Activated T-cell treated with anti-CD3 and anti-CD28 coated beads for 24 hours (primary cell): Measurements from ENCODE around the gene TBXAS1.

Experiments
- DNase-seq: peaks from one replicate; pipeline ENCODE4 v3.0.0-alpha.2; 2020; ENCODE audit warnings: low read depth

The TBXAS1 gene

DNA sequence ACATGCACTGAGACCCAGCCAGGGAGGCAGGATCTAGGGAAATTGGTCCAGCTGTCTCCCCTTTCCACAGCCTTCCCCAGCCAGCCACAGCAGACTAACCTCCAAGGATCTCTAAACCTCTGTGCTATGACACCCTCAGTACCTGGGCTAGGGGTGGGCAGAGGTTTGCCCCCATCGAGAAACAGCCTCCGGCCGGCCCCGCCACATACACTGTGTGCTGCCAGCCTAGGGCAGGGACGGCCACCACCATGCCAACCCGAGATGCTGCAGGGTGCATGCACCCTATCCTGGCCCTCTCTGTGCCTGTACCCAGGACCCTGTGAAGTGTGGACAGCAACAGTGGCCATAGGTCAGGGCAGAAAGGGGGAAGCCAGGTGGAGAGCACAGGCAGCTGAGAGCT, 175.6 kb downstream of the TBXAS1 start:
- no peak for DNase-seq

DNA sequence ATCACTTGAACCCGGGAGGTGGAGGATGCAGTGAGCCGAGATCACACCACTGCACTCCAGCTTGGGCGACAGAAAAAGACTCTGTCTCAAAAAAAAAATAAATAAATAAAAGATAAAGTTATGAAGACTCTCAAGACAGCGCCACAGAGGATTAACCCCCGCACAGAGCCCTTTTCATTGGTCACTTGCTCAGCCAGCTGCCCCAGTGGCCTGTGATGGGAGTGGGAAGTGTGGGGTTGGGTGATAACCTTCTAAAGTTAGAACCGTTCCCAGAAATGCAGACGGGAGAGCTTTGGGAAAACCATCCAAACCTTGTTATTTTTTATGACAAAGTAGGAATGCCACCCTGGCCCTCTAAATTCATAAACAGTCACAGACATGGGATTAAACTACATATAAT, 176.3 kb downstream of the TBXAS1 start:
- no peak for DNase-seq

DNA sequence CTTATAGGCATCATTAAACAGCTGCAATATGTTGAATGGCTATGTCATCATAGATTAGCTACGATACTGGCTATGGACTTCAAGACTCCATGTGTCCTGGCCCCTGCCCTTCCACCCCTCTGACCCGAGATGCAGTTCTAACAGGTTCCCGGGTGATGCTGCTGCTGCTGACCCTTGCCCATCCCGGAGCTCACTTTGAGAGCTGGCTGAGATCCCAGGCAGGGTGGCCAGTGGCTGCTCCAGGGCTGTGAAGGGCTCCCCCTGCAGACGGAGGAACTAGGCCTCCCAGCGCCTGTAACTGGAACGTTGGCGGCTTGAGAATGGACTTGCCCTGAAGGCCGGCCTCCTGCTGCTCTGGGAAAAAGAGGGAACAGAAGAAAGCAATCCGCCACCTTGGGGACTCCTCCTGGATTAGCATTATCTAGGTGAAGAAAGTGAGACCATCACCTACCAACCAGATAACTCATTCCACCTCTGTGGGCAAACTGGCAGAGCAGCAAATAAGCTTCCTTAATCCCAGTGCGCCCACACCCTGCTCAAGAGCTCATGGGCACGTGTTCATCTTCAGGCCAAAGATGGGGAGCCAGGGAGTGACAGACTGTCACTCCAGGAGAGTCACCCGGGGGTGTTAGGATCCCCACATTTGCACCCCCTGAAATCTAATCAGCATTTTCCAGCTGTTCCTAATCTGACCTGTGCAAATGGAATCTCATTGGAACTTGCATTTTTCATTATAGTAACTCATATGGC, 176.9 kb downstream of the TBXAS1 start:
- no peak for DNase-seq

DNA sequence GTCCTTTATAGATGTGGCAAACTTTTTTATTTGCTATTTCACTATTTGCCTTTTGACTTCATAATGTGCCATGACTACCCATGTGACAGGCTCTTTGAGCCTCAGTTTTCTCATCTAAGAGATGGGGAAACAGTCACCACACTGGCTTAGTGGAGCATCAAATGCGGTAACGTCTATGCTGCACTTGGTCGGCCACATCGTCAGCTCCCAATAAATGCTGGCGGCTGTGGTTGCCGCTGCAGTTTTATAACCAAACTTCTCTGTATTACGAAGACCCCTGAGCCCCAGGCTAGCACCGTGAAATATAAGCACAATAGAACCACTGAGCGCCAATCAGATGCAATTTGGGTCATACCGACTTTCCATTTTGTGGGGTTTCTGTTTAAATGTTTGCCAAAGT, 177.5 kb downstream of the TBXAS1 start:
- no peak for DNase-seq

DNA sequence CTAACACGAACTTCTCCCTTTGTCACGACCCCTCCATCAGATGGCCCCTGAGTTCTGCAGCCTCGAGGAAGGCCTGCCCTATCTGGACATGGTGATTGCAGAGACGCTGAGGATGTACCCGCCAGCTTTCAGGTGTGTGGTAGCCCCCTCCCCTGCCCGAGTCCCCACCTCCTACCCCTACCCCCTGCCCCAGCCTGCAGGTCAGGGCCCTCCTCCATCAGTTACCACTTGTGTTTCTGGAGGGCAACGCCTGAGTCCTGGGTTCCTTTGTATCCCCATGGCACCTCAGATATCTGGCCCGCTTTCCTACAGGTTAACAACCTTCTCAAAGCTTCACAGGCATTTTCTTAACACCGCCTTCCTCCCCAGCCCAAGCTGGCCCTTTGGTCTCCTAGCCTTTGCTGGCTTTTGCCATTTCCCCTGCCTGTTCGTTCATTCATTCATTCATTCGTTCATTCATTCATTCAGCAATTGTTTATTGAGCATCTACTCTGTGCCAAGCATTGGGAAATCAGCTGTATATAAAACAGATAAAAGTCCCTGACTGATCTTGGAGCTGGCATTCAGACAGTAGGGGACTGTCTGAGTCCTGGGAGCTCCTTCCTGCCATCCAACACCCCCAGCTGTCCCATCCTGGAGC, 178.1 kb downstream of the TBXAS1 start:
- no peak for DNase-seq

DNA sequence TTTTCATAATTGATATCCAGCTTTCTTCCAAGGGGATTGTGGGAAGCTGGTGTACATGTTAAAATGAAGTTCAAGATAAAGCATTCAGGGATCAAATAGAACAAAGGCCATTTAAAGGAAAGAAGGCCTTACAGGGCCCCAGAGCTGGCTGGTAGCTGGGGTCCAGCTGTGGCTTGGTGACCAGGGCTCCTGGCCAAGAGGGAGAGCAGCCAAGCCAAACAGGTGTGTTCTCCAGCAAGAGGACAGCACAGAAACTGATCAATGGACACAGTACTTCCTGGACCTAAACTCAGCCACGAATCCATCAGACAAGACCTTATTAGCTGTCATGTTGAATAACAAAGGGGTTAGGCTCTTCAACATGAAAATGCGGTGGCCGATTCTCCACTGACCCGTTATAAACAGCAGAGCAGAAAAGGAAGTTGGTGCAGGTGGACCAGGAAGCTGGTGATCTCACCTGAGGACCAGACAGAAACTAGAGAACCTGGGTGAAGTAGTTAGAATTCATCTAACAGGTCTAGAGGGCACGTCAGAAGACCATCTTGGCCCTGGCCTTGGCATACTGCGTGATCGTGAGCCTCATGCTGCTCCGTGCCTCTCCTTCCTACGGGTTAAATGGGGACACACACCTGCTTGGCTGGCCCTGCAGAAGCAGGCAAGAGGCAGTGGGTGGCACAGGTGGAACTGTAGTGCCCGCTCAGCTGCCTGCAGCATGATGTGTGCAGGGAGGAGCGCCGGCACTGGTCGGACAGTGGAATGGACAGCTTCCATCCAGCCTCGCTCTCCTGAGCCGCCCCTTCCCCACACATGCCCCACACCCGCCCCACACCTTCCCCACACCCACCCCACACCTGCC, 179.9 kb downstream of the TBXAS1 start:
- DNase-seq, result no peak

DNA sequence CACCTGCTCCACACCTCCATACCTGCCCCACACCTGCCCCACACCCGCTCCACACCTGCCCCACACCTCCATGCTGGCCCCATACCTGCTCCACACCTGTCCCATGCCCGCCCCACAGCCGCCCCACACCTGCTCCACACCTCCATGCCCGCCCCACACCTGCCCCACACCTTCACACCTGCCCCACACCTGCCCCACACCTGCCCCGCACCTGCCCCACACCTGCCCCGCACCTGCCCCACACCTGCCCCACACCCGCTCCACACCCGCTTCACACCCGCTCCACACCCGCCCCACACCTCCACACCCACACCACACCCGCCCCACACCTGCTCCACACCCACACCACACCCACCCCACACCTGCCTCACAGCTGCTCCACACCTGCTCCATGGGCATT, 180.7 kb downstream of the TBXAS1 start:
- DNase-seq, result no peak

DNA sequence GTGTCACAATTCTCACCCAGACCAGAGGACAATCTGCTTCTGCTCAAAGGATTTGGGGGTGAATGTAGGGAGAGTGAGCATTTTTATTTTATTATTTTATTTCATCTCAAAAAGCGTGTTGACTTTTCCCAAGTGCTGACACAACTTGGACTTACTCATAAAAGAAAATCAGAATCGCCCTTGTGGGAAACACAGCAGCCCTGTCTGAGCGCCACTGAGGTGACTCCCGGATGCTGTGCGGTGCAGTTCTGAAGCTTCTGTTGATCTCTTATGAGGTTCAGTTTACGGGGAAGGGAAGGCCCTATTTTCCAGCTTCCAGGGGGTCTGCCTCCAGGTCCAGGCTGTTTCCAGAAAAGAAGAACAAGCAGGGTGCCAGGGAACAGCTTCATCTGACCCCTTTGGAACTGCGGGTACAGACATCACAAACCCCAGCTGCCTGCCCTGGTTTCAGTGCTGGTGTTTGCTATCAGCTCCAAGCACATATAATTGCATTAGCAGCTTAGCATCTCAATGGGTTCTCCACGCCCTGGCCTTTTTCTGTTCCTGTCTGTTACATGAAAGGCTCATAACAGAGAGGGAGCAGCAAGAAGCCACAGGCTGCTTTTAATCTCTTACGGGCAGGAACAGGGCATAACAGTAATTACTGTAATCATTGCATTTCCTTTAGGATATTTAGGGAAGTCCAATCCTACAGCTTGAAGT, 181.3 kb downstream of the TBXAS1 start:
- DNase-seq, result no peak

DNA sequence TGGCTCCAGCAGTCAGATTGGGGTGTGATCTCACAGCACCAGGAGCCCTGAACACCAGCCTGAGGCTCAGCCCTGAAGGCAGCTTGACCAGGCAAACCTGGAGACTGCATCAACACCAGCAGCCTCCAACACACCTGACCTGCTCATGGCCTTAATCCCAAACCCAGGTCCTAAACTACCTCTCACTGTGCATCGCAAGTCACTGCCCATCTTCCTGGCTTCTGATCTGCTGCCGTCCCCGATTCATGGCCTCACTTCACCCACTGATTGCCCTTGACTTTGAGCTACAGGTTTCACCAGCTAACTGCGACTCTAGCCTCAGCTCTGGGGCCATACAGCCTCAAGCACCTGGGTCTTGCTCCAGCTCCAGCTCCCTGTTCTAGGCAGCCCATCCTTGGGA, 184.6 kb downstream of the TBXAS1 start:
- no peak for DNase-seq

DNA sequence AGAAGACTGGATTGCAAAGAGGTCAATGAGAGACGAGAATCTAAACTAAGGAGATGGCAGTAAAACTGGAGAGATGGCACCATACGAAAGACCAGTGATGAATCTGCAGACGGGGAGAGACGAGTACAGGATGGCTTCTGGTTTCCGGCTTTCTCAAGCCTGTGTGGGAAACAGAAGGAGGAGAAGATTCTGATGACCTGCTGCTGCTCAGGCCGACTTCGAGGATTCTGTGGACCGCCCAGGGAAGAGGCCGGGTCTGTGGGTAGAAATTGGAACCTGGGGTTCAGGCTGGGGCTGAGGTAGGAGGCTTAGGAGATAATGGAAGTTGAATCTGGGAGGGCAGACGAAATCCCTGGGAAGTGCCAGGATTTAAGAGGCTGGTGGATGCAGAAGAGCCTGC, 185.1 kb downstream of the TBXAS1 start:
- DNase-seq, result no peak

DNA sequence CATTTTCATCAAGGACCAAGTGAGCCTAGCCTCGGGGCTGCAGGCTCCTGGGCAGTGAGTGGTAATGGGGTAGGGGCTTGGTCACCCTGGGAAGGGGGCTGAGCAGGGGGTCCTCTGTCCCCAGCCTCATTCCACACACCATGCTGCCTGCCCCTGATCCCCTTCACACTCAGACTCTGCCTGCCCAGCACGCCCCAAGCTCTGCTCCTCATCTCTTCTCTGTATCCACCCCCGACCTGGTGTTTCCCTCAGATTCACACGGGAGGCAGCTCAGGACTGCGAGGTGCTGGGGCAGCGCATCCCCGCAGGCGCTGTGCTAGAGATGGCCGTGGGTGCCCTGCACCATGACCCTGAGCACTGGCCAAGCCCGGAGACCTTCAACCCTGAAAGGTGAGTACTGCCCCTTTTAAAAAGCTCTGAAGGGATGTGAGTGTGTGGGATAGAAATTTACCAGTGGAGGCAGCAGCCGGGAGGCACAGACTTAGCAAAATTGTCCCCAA, 186.5 kb downstream of the TBXAS1 start:
- no peak for DNase-seq

DNA sequence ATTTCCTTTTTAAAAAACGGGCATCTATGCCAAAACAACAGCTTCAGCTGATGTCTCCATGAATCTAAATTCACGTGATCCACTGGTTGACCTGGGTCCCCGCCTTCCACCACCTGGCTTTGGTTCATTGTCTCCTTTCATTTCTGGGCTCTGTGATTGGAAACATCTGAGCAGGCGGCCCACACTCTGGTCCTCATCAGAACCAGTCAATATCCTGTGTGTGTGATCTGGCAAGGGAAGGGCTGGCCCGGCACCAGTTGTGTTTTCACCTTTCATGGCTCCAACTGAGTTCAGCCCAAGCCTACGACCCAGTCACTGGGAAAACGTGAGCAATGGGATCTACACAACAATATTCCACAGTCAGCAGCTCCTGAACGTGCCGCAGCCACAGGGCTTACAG, 187.5 kb downstream of the TBXAS1 start:
- no peak for DNase-seq

DNA sequence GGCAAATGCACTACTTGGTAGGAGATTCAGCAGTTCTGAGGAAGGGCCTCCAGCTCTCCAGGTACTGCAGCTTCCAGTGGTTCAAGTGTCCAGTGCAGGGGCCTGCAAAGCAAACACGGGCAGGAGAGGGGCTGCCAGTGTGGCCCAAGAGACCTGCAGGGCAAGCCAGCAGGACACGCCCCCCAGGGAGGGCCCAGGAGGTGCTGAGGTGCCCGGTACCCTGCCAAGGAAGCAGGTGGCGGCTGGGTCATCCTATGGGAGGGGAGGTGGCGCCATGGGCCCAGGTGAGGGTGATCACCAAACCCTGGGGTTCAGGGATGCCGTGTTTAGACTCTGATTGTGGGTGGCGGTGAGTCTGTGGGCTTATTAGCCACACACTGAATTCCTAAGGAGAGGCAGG, 188.0 kb downstream of the TBXAS1 start:
- DNase-seq, result no peak

DNA sequence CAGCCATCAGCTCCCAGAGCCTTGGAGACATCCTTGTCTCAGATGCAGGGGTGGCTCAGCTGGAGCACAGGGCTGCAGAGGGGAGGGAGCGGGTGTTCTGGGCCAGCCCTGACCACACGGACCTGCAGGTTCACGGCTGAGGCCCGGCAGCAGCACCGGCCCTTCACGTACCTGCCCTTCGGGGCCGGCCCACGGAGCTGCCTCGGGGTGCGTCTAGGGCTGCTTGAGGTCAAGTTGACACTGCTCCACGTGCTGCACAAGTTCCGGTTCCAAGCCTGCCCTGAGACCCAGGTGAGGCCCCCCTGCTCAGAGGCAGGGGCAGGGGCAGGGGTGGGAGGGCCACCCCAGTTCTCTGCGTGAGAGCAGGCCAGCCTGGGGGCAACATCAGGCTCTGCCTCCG, 188.5 kb downstream of the TBXAS1 start:
- no peak for DNase-seq

DNA sequence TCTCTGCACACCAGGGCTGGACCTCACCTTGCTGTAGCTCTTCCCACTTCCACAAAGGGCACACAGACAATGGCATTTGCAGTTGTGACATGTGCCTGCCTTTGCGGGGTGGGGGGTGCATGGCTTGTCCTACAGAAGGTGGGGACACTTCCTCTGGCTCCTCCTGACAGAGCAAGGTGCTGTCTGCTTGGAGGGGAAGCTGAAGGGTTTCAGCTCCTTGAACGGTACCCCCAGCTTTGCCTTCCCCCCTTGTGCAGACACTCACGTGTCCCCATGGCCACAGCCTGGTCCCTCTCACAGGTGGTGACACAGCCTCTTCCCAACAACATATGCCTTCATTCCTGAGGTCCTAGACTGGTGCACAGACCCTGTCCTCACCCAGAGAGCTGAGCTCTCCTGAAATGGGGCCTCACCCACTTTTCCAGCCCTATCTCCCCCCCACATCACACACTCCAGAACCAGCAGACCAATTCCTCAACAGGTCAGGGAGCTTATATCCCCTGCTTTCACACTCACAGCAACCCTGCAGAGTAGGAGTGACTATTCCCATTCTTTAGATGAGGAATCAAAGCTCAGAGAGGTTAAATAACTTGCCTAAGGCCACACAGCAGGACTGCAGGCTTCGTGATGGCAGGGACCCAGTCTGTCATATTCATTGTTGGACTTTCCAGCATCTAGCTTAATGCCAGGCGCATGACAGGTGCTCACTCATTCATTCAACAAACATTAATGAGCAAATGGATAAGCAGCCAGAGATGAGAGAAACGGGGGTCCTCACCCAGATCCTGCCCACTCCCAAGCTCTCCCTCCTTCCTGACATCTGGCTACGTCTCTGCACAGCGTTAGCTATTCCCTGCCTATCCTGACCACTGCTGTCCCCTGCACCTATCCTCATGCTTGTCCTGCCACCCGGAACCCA, 189.3 kb downstream of the TBXAS1 start:
- no peak for DNase-seq

DNA sequence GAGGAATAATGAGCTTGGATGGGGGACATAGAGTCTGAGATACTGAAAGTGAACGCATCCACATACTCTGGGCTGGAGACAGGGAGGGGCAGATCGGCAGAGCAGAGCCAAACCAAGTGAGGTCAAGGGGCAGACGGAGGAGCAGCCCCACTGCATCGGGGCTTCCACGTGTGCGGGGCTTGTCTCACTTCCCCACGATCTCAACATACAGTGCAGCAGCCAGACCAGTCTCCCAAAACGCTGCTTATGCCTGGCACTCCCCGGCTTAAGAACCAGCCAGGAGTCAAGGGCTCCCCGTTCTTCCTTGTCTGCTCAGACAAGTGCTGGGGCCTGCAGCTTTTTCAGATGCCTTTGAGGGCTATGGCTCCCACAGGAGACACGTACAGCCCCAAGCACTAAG, 190.1 kb downstream of the TBXAS1 start:
- DNase-seq, result no peak

DNA sequence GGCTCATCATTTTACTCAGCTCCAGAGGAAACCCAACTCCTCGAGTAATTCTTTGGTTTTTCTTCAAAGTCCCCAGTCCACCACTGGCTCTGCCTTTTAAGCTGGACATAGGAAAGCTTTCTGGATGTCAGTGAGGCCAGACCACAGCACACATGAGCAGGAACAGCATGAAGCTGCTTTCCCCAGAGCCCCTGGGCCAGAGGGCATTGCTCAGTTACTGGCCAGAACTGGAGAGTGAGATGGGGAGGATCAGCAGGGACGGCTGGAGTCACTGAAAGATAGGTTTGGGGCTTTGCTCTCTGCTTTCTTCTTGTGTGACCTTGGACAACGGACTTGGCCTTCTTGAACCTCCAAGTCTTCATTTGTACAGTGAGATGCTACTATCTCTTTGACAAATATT, 190.5 kb downstream of the TBXAS1 start:
- DNase-seq, result no peak

DNA sequence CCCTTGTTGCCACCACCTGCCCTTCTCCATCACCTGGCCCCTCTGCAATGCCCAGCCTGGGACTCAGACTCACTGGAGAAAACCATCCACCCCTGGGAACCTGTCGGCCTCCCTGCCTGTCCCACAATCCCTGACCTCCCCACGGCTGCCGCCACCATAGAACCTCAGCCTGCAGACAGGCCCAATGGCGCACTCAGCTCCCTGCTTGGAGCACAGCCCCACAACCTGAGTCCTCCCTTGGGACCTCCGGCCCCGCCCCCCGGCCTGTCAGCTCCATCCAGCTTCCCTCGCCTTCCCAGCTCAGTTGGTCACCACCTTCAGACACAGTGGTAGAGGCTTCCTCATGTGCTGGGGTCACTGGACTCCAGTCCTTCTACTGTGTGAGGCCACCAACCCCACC, 192.5 kb downstream of the TBXAS1 start:
- DNase-seq, result no peak

DNA sequence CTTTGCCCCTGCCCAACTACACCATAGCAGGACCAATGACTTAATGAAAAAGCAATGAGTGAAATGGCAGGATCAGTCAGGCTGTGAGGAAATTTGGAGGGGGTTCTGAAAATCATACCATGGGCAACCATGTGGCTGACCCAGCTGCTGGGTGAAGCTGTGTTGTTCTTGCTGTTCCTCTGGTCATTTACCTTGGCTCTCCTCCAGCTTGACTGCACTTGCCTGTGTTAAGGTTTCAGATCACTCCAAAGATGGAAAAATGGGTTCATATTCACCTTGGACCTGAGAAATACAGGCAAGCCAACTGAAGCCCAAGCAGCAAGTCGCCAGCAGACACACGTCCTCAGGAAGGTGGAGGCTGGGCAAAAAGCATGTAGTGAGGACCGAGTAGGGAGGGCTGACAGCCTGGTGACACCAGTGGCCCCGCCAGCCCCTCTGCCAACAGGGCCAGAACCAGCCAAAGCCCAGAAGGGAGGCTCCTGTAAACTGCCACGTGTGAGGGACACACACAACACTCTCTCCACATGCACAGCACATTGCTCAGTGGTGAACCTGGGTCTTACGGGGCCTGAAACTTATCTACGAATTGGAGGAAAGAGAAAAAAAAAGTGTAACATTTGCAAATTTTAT, 193.6 kb downstream of the TBXAS1 start:
- DNase-seq, result no peak

DNA sequence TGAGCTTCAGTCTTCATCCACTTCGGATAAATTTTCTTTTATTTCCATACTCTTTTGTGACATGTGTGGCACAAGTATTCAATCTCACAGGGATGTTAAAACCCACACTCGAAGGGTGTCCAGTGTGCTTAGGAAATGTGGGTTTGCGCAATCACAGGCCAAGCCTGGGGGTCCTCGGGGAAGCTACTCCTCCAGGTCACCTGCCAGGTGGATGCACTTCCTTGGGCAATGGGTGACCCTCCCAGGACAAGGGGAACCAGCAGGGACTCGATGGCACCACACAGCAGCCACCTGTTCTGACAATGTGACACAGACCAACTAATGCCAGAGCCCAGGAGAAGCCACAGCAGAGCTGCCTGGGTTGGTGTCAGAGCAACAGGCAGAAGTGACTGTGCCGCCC, 194.7 kb downstream of the TBXAS1 start:
- DNase-seq, result no peak

DNA sequence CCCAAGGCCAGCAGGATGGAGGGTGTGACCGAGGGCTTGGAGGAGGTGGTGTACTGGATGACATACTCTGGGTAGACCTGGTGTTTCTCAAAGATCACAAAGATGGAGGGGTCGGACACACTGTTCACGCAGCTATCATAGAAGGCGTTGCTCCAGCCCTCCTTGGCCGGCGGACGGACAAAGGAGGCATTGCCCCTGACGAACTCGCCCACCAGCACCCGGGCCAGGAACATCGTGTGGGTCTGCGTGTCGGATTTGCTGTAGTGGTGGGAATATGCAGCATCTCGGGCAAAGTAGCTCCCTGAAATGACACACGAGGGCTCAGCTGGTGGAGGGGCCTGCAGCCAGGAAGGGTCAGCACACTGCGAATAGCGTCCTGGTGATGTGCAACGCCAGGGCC, 195.5 kb downstream of the TBXAS1 start:
- no peak for DNase-seq
